H9 (cell line): Measurements from ENCODE around the gene CAMTA1. TPM values are rescaled to one million over a fixed set of nuclear protein-coding genes. Genes with fewer than 3 reads are reported as not detected.

Experiments used
- DNase-seq: peaks from one replicate; pipeline ENCODE4 v3.0.0-alpha.2; 2017
- H2AFZ ChIP-seq: one replicate; pipeline ENCODE4 v1.6.1; 2013; ENCODE audit warnings: mild to moderate bottlenecking, low read length, control low read depth, moderate library complexity
- H2AK5ac ChIP-seq: 2 replicates; pipeline ENCODE4 v1.6.1; 2013; ENCODE audit warnings: low read length, control low read depth, mixed read lengths; ENCODE audit not compliant: insufficient read length
- H2BK120ac ChIP-seq: one replicate; pipeline ENCODE4 v1.6.1; 2013; ENCODE audit warnings: low read depth, mild to moderate bottlenecking, low read length, control low read depth, inconsistent platforms; ENCODE audit not compliant: poor library complexity, severe bottlenecking
- H2BK12ac ChIP-seq: 2 replicates; pipeline ENCODE4 v1.6.1; 2013; ENCODE audit warnings: low read length, control low read depth, mixed read lengths, low read depth; ENCODE audit not compliant: insufficient read length
- H2BK15ac ChIP-seq: 2 replicates; pipeline ENCODE4 v1.6.1; 2013; ENCODE audit warnings: low read depth, low read length, control low read depth
- H2BK20ac ChIP-seq: one replicate; pipeline ENCODE4 v1.6.1; 2013; ENCODE audit warnings: low read depth, mild to moderate bottlenecking, low read length, control low read depth, inconsistent platforms; ENCODE audit not compliant: poor library complexity, severe bottlenecking
- H2BK5ac ChIP-seq: 2 replicates; pipeline ENCODE4 v1.6.1; 2013; ENCODE audit warnings: low read length, control low read depth, mixed read lengths; ENCODE audit not compliant: insufficient read length
- H3K14ac ChIP-seq: 2 replicates; pipeline ENCODE4 v1.6.1; 2013; ENCODE audit warnings: low read length, control low read depth; ENCODE audit not compliant: insufficient read depth
- H3K18ac ChIP-seq: 2 replicates; pipeline ENCODE4 v1.6.1; 2013; ENCODE audit warnings: low read depth, mild to moderate bottlenecking, mixed read lengths, low read length, control low read depth; ENCODE audit not compliant: insufficient read length
- H3K23ac ChIP-seq: 2 replicates; pipeline ENCODE4 v1.6.1; 2013; ENCODE audit warnings: low read length, control low read depth, mixed read lengths, low read depth; ENCODE audit not compliant: insufficient read length
- H3K23me2 ChIP-seq: 2 replicates; pipeline ENCODE4 v1.6.1; 2013; ENCODE audit warnings: low read depth, mild to moderate bottlenecking, mixed read lengths, low read length, control low read depth; ENCODE audit not compliant: insufficient read length, poor library complexity, severe bottlenecking
- H3K27ac ChIP-seq: 2 replicates; pipeline ENCODE4 v1.5.1; 2013; ENCODE audit warnings: low read length, control low read depth, mixed read lengths, low read depth; ENCODE audit not compliant: insufficient read length
- H3K27me3 ChIP-seq: 2 replicates; pipeline ENCODE4 v1.6.1; 2013; ENCODE audit warnings: low read length, control low read depth, inconsistent platforms; ENCODE audit not compliant: insufficient read depth
- H3K4ac ChIP-seq: 2 replicates; pipeline ENCODE4 v1.6.1; 2013; ENCODE audit warnings: low read depth, mild to moderate bottlenecking, control low read depth, inconsistent platforms, low read length, moderate library complexity
- H3K4me1 ChIP-seq: 2 replicates; pipeline ENCODE4 v1.6.1; 2013; ENCODE audit warnings: low read length, control low read depth, inconsistent platforms; ENCODE audit not compliant: insufficient read depth
- H3K4me2 ChIP-seq: 2 replicates; pipeline ENCODE4 v1.6.1; 2013; ENCODE audit warnings: low read length, control low read depth, mixed read lengths; ENCODE audit not compliant: insufficient read length, insufficient read depth
- H3K56ac ChIP-seq: 2 replicates; pipeline ENCODE4 v1.6.1; 2013; ENCODE audit warnings: low read depth, mild to moderate bottlenecking, mixed read lengths, low read length, control low read depth; ENCODE audit not compliant: insufficient read length
- H3K79me1 ChIP-seq: 2 replicates; pipeline ENCODE4 v1.6.1; 2013; ENCODE audit warnings: low read depth, mild to moderate bottlenecking, moderate library complexity, low read length, control low read depth, inconsistent platforms; ENCODE audit not compliant: insufficient read depth, poor library complexity, severe bottlenecking
- H3K79me2 ChIP-seq: 2 replicates; pipeline ENCODE4 v1.6.1; 2013; ENCODE audit warnings: low read length, control low read depth, inconsistent platforms; ENCODE audit not compliant: insufficient read depth
- H3K9ac ChIP-seq: 2 replicates; pipeline ENCODE4 v1.6.1; 2013; ENCODE audit warnings: low read length, control low read depth, mixed read lengths; ENCODE audit not compliant: insufficient read length; ENCODE audit errors: extremely low read depth
- H3K9me3 ChIP-seq: one replicate; pipeline ENCODE4 v1.6.1; 2013; ENCODE audit warnings: low read depth, low read length, inconsistent platforms; ENCODE audit not compliant: control insufficient read depth
- H3T11ph ChIP-seq: one replicate; pipeline ENCODE4 v1.6.1; 2013; ENCODE audit warnings: mild to moderate bottlenecking, low read length, control low read depth, inconsistent platforms
- H4K20me1 ChIP-seq: one replicate; pipeline ENCODE4 v1.6.1; 2013; ENCODE audit not compliant: control insufficient read depth, insufficient read length, insufficient read depth
- H4K5ac ChIP-seq: 2 replicates; pipeline ENCODE4 v1.6.1; 2013; ENCODE audit warnings: low read depth, mild to moderate bottlenecking, mixed read lengths, low read length, control low read depth; ENCODE audit not compliant: insufficient read length
- H4K8ac ChIP-seq: replicated peaks from 2 replicates; pipeline ENCODE4 v1.6.1; 2013; ENCODE audit warnings: low read length, control low read depth, mixed read lengths, low read depth; ENCODE audit not compliant: insufficient read length
- H4K91ac ChIP-seq: 2 replicates; pipeline ENCODE4 v1.6.1; 2013; ENCODE audit warnings: low read depth, mild to moderate bottlenecking, moderate library complexity, mixed read lengths, low read length, control low read depth; ENCODE audit not compliant: insufficient read length
- H3K27ac Mint-ChIP-seq, 3 experiments: 2 replicates in 2 of 3; 3 replicates in 1 of 3; pipeline ENCODE4 v1.8.0; 2020 to 2021; ENCODE audit warnings: mixed read lengths in 3 of 3, mild to moderate bottlenecking in 1 of 3, moderate library complexity in 1 of 3
- H3K27me3 Mint-ChIP-seq: 2 replicates; pipeline ENCODE4 v1.8.0; 2021; ENCODE audit warnings: low read depth, mild to moderate bottlenecking, moderate library complexity, mixed read lengths
- H3K36me3 Mint-ChIP-seq, 3 experiments: 2 replicates in 2 of 3; 3 replicates in 1 of 3; pipeline ENCODE4 v1.8.0; 2020 to 2021; ENCODE audit warnings: low read depth in 3 of 3, mixed read lengths in 3 of 3; ENCODE audit not compliant: insufficient read depth in 1 of 3
- H3K4me1 Mint-ChIP-seq, 2 experiments: 2 replicates each; pipeline ENCODE4 v1.8.0; 2020; ENCODE audit warnings: mixed read lengths in 2 of 2
- H3K4me3 Mint-ChIP-seq, 2 experiments: 2 replicates in 1 of 2; 3 replicates in 1 of 2; pipeline ENCODE4 v1.8.0; 2020 to 2021; ENCODE audit warnings: mild to moderate bottlenecking in 2 of 2, mixed read lengths in 2 of 2, moderate library complexity in 1 of 2
- H3K9me3 Mint-ChIP-seq, 2 experiments: 2 replicates in 1 of 2; 3 replicates in 1 of 2; pipeline ENCODE4 v1.8.0; 2020; ENCODE audit warnings: mild to moderate bottlenecking in 2 of 2, mixed read lengths in 2 of 2, moderate library complexity in 1 of 2
- WGBS: extraction: QIAGEN DNeasy Blood & Tissue Kit; methylation state at CpG from one replicate; pipeline ENCODE4 v1.1.7; 2013; ENCODE audit warnings: missing lambda C conversion rate, low lambda C conversion rate, mixed read lengths; ENCODE audit not compliant: insufficient read length; ENCODE audit errors: extremely low coverage; 5-methylcytosine and 5-hydroxymethylcytosine counted together
- total RNA-seq: library from RNA; stranded (reverse); gene quantifications from 2 replicates; pipeline ENCODE4 v1.2.1, GENCODE V29; 2021
- TF ChIP-seq, protein P1 (sequence below): fragments of 200-600 bp; sonication (generic); conservative IDR thresholded peaks from 3 replicates; pipeline ENCODE4 v1.8.0; 2021; ENCODE audit warnings: antibody characterized with exemption, mild to moderate bottlenecking

Gene CAMTA1
- total RNA-seq, 1 experiment from 2014 or later = 115 TPM

DNA sequence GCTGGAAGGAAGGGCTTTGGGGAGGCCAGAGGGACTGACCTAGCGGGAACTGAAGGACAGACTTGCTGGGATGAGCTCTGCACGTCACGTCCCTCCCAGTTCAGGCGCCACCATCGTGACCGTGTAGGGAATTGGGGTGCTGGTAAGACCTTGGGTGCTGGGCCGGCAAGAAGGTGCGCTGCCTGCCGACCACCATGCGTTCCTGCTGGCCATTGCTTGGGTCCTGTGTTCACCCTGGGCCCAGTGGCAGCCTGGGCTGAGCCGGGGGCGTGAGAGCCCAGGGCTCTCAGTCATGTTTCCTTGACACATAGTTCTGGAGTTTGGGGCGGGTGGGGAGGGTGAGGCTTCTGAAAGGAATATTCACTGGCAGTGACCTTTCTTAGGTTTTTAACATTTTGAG is 176.0 kb downstream of the CAMTA1 start:
- TF ChIP-seq, protein P1, sequence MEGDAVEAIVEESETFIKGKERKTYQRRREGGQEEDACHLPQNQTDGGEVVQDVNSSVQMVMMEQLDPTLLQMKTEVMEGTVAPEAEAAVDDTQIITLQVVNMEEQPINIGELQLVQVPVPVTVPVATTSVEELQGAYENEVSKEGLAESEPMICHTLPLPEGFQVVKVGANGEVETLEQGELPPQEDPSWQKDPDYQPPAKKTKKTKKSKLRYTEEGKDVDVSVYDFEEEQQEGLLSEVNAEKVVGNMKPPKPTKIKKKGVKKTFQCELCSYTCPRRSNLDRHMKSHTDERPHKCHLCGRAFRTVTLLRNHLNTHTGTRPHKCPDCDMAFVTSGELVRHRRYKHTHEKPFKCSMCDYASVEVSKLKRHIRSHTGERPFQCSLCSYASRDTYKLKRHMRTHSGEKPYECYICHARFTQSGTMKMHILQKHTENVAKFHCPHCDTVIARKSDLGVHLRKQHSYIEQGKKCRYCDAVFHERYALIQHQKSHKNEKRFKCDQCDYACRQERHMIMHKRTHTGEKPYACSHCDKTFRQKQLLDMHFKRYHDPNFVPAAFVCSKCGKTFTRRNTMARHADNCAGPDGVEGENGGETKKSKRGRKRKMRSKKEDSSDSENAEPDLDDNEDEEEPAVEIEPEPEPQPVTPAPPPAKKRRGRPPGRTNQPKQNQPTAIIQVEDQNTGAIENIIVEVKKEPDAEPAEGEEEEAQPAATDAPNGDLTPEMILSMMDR = no peak
- no peak overlapping the region for H4K8ac ChIP-seq
- H3K56ac ChIP-seq = no peak overlapping the region
- H3K27me3 Mint-ChIP-seq = peaks cover 10% of the 10 kb centered on the region
- H3K23ac ChIP-seq = no peak overlapping the region
- no peak overlapping the region for H2BK20ac ChIP-seq
- H3K9me3 Mint-ChIP-seq = no peaks in the 10 kb centered on the region; a peak in 1 of 5 replicates
- peaks cover 0 to 6% (median 0%) of the 10 kb centered on the region in 3 experiments; a peak in 1 of 7 replicates for H3K36me3 Mint-ChIP-seq
- no peak overlapping the region for H3K9ac ChIP-seq
- no peak overlapping the region for H3T11ph ChIP-seq
- no CpG with 5 or more reads among the region's 13 CpGs for WGBS
- H2BK5ac ChIP-seq = no peak overlapping the region
- H3K79me1 ChIP-seq = no peaks in the 10 kb centered on the region
- no peaks in the 10 kb centered on the region for H3K9me3 ChIP-seq
- H3K4me1 ChIP-seq = no peaks in the 10 kb centered on the region; the same call in 1 of the 2 replicates
- H3K27ac Mint-ChIP-seq = 0 out of 7 replicates have a peak overlapping the region, but pooled peaks of 1 of the 3 experiments have one; percentile 48
- H3K18ac ChIP-seq = no peak overlapping the region
- no peak overlapping the region for H4K5ac ChIP-seq
- no peak for DNase-seq
- H3K27me3 ChIP-seq = no peaks in the 10 kb centered on the region
- H2AFZ ChIP-seq = no peak overlapping the region
- no peak overlapping the region for H3K27ac ChIP-seq
- no peaks in the 10 kb centered on the region for H4K20me1 ChIP-seq
- H3K4me1 Mint-ChIP-seq = peaks cover 51 to 56% of the 10 kb centered on the region in 2 experiments
- H4K91ac ChIP-seq = no peak overlapping the region
- H3K4ac ChIP-seq = no peak overlapping the region
- no peak overlapping the region for H2AK5ac ChIP-seq
- H3K4me3 Mint-ChIP-seq = peak overlapping the region; percentile 14 to 85; a peak in 4 of 5 replicates
- peak overlapping the region; percentile 84 for H3K4me2 ChIP-seq
- no peaks in the 10 kb centered on the region for H3K79me2 ChIP-seq
- no peak overlapping the region for H2BK120ac ChIP-seq
- no peak overlapping the region for H2BK12ac ChIP-seq
- peaks cover 10% of the 10 kb centered on the region for H3K23me2 ChIP-seq
- H3K14ac ChIP-seq = no peak overlapping the region
- H2BK15ac ChIP-seq = no peak overlapping the region
